Activated naive CD8-positive, alpha-beta T cell treated with anti-CD3 and anti-CD28 coated beads, Interleukin-2, amount 50 U/mL, for 24 hours (primary cell): ENCODE measurements around the gene RHEBL1.
"Not testable (repeated sequence)": the region's sequence is repeated elsewhere in the genome, so short reads cannot be mapped to it uniquely, and the experiment has no call there.

Experiments used
- ATAC-seq: fragments of 150-1000 bp; cut with Tn5 transposase; one replicate; pipeline ENCODE4 v1.10.0; 2021
- DNase-seq: peaks from one replicate; pipeline ENCODE4 v3.0.0; 2021
- H3K27ac Mint-ChIP-seq: one replicate; pipeline ENCODE4 v1.8.0; 2021; ENCODE audit warnings: mild to moderate bottlenecking, mixed read lengths
- H3K27me3 Mint-ChIP-seq: one replicate; pipeline ENCODE4 v1.8.0; 2021; ENCODE audit warnings: mixed read lengths
- H3K36me3 Mint-ChIP-seq: one replicate; pipeline ENCODE4 v1.8.0; 2021; ENCODE audit warnings: low read depth, mixed read lengths
- H3K4me1 Mint-ChIP-seq: one replicate; pipeline ENCODE4 v1.8.0; 2021; ENCODE audit warnings: mixed read lengths
- H3K4me3 Mint-ChIP-seq: one replicate; pipeline ENCODE4 v1.8.0; 2021; ENCODE audit warnings: mild to moderate bottlenecking, moderate library complexity, mixed read lengths
- H3K9me3 Mint-ChIP-seq: one replicate; pipeline ENCODE4 v1.8.0; 2021; ENCODE audit warnings: mixed read lengths

RHEBL1 gene

DNA sequence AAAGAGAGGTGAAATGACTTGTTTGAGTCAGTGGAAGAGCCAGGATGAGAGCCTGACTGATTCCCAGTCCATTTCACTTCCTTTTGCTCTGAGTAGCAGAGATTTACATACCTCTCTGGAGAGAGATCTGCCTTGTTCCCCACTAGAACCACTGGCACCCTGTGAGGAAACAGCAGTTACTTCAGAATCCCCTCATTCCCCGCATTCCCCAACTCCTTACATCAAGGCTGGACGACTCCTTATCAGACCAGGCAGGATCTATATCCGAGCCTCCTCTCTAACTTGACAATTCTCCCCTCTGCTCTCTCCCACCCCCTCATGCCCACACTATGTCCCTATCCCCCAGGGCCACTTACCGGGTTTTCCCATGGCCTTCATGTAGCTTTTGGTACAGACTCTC, 3.7 kb downstream of the RHEBL1 start:
- H3K36me3 Mint-ChIP-seq = peaks cover 7% of the 10 kb centered on the region
- no peak for ATAC-seq
- DNase-seq = no peak
- H3K27ac Mint-ChIP-seq = no peak overlapping the region
- peaks cover 28% of the 10 kb centered on the region for H3K4me1 Mint-ChIP-seq
- H3K9me3 Mint-ChIP-seq = no peaks in the 10 kb centered on the region
- H3K27me3 Mint-ChIP-seq = no peaks in the 10 kb centered on the region
- H3K4me3 Mint-ChIP-seq = no peak overlapping the region

DNA sequence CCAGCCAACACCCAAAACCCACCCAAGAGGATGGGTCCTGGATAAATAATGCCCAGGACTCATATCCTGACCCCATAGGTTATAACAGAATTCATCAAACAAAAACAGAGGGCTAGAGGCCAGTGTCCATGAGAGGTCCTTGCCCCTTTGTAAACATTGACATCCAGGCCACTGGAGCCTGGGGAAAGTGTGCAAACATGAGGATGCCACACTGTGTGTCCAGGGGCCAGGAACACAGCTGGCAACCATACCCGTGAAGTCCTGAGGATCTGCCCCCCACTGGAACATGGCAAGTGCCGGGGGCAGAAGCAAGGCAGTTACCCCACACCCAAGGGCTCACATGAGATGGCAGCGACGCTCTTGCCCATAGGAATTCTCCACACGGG, 5.0 kb downstream of the RHEBL1 start:
- Mint-ChIP-seq H3K27ac (no peak overlapping the region), H3K9me3 (no peaks in the 10 kb centered on the region), H3K4me1 (peaks cover 22% of the 10 kb centered on the region), H3K4me3 (no peak overlapping the region), H3K36me3 (peaks cover 7% of the 10 kb centered on the region), H3K27me3 (no peaks in the 10 kb centered on the region)
- DNase-seq = no peak
- no peak for ATAC-seq

DNA sequence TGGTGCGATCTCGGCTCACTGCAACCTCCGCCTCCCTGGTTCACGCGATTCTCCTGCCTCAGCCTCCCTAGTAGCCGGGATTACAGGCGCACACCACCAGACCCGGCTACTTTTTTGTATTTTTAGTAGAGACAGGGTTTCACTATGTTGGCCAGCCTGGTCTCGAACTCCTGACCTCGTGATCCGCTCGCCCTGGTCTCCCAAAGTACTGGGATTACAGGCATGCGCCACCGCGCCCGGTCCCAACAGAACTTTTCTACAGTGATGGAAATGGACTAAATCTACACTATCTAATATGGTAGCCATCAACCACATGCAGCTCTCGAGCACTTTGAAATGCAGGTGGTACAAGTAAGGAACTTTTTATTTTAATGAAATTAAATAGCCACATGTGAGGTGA, 7.9 kb downstream of the RHEBL1 start:
- not testable (repeated sequence) for ATAC-seq

DNA sequence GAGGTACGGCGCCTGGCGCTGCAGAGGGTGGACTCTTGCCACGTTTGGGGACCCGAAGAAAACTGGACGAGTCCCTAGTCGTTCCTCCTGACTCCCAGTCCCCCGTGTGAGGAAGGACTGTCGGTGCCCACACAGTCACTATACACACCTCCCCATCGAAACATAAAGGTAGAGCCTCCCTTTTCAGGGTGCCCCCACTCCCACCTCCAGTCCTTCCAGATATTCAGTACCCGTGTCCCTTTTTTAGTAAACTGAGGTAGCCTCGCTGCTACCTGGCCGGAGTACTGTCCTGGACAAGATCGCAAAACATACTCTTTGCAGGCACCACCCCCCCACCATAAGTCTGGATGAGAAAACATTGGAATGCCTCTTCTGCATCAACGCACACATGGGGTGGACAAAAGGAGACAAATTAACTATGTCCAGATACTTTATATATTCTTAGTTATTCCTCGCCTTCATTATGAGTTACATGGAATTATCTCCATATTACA, 8.6 kb downstream of the RHEBL1 start:
- peaks cover 7% of the 10 kb centered on the region for H3K36me3 Mint-ChIP-seq
- peak overlapping the region; percentile 95 for H3K4me3 Mint-ChIP-seq
- ATAC-seq (no peak), DNase-seq (no peak)
- no peaks in the 10 kb centered on the region for H3K9me3 Mint-ChIP-seq
- H3K27me3 Mint-ChIP-seq = no peaks in the 10 kb centered on the region
- H3K27ac Mint-ChIP-seq = peak overlapping the region; percentile 95
- H3K4me1 Mint-ChIP-seq = peaks cover 37% of the 10 kb centered on the region

More for the DNA sequence above, 7.9 kb downstream of the RHEBL1 start:
- not testable (repeated sequence) for H3K27ac Mint-ChIP-seq, H3K27me3 Mint-ChIP-seq, H3K36me3 Mint-ChIP-seq, H3K9me3 Mint-ChIP-seq, DNase-seq
- peak overlapping the region; percentile 95 for H3K4me3 Mint-ChIP-seq
- H3K4me1 Mint-ChIP-seq = peaks cover 29% of the 10 kb centered on the region

GRCh38 chr12:49060237-49061156, 9.3 kb downstream of the RHEBL1 start, which contains the start of gene KMT2D:
Gene KMT2D (minus strand): TSS chr12:49060794. CDS start chr12:49055324, 5,470 bp downstream.
- H3K4me3 Mint-ChIP-seq = peak within 1 kb of the TSS; percentile 97
- no peaks in the 10 kb centered on the region for H3K27me3 Mint-ChIP-seq
- H3K9me3 Mint-ChIP-seq = no peaks in the 10 kb centered on the region
- DNase-seq = peak; percentile 89
- H3K27ac Mint-ChIP-seq = peak within 1 kb of the TSS; percentile 95
- ATAC-seq = peak; percentile 78
- peaks cover 12% of the 10 kb centered on the region for H3K36me3 Mint-ChIP-seq
- peaks cover 44% of the 10 kb centered on the region for H3K4me1 Mint-ChIP-seq

DNA sequence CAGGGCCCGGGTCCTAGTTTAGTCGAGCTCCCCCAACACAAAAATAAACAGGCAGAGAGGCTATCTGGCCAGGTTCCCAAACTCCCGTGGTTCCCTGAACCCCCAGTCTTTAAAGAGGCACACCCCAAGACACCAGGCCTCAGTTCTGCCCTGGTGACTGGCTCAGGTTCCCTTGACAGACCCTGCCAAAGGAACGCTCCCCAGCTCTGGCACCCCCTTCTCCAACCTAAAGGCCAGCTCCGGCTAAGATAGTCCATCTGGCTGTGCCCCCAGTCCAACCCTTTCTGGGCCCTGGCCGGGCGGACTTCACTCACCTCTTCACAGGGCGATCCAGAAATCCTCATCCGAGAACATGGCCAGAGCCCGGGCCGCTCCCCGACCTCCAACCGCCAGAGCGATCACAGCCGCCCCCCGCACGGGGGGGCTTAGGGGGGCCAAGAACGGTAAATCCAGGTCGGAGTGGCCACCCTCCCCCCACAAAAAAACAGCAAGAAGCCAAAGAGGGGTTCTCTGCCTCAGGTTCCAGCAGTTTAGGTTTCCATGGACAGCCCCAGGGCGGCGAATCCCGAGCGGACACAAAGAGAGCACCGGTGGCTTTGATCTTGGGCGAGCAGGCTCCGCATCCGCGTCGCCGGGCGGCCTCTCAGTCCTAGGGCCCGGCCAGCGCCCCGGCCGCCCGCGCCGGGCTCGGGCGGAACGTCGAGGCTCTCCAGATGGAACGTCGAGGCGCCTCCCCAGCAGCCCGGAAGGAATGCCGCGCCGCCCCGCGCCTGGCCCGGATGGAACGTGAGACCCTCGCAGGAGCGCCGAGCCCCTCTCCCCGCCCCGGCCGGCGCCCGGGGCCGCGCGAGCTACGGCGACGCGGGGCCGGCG, 10.2 kb downstream of the RHEBL1 start:
- Mint-ChIP-seq H3K4me1 (peaks cover 53% of the 10 kb centered on the region), H3K9me3 (no peaks in the 10 kb centered on the region), H3K36me3 (peaks cover 16% of the 10 kb centered on the region), H3K27me3 (no peaks in the 10 kb centered on the region), H3K4me3 (peak overlapping the region; percentile 97), H3K27ac (peak overlapping the region; percentile 90)
- DNase-seq (peak; percentile 29), ATAC-seq (peak; percentile 5)

GRCh38 chr12:49059045-49059298, 10.8 kb downstream of the RHEBL1 start:
- Mint-ChIP-seq H3K4me3 (peak overlapping the region; percentile 97), H3K36me3 (peaks cover 19% of the 10 kb centered on the region), H3K27me3 (no peaks in the 10 kb centered on the region), H3K9me3 (no peaks in the 10 kb centered on the region), H3K27ac (peak overlapping the region; percentile 90), H3K4me1 (peaks cover 53% of the 10 kb centered on the region)
- ATAC-seq (no peak), DNase-seq (peak; percentile 12)

GRCh38 chr12:49058366-49059044, 11.3 kb downstream of the RHEBL1 start:
- H3K4me3 Mint-ChIP-seq = peak overlapping the region; percentile 97
- DNase-seq = no peak
- peaks cover 51% of the 10 kb centered on the region for H3K4me1 Mint-ChIP-seq
- no peaks in the 10 kb centered on the region for H3K27me3 Mint-ChIP-seq
- H3K36me3 Mint-ChIP-seq = peaks cover 23% of the 10 kb centered on the region
- ATAC-seq = no peak
- H3K9me3 Mint-ChIP-seq = no peaks in the 10 kb centered on the region
- peak overlapping the region; percentile 90 for H3K27ac Mint-ChIP-seq

GRCh38 chr12:49057888-49058287, 11.9 kb downstream of the RHEBL1 start:
- DNase-seq = no peak
- H3K27ac Mint-ChIP-seq = peak overlapping the region; percentile 61
- H3K4me1 Mint-ChIP-seq = peaks cover 51% of the 10 kb centered on the region
- no peak for ATAC-seq
- H3K9me3 Mint-ChIP-seq = no peaks in the 10 kb centered on the region
- no peaks in the 10 kb centered on the region for H3K27me3 Mint-ChIP-seq
- H3K36me3 Mint-ChIP-seq = peaks cover 27% of the 10 kb centered on the region
- peak overlapping the region; percentile 97 for H3K4me3 Mint-ChIP-seq

GRCh38 chr12:49055978-49056754, 13.6 kb downstream of the RHEBL1 start:
- H3K36me3 Mint-ChIP-seq = peaks cover 41% of the 10 kb centered on the region
- DNase-seq = peak; percentile 38
- peak overlapping the region; percentile 97 for H3K4me3 Mint-ChIP-seq
- peaks cover 43% of the 10 kb centered on the region for H3K4me1 Mint-ChIP-seq
- H3K27me3 Mint-ChIP-seq = no peaks in the 10 kb centered on the region
- H3K9me3 Mint-ChIP-seq = no peaks in the 10 kb centered on the region
- peak overlapping the region; percentile 73 for H3K27ac Mint-ChIP-seq
- peak; percentile 83 for ATAC-seq

DNA sequence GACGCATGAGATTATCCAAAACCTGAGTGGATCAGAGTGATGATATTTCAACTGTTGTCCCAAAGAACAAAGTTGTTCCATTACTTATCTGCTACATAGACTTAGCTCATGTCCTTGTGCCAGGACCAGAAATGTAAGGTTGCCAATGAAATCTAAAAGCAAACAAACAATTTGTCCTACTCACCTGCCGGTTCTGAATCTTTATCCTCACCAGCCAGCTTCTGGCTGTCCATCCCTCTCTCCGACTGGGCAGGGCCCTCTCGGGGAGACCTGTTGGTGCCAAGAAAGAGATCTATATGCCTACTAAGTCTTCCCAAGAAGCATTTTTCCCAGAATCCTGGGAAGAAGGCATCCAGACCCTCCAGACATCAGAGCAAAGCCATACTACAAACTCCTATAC, 14.7 kb downstream of the RHEBL1 start:
- Mint-ChIP-seq H3K36me3 (peaks cover 49% of the 10 kb centered on the region), H3K9me3 (no peaks in the 10 kb centered on the region), H3K4me1 (peaks cover 41% of the 10 kb centered on the region), H3K27ac (no peak overlapping the region), H3K27me3 (no peaks in the 10 kb centered on the region), H3K4me3 (no peak overlapping the region)
- DNase-seq (no peak), ATAC-seq (no peak)

GRCh38 chr12:49054524-49054923, 15.3 kb downstream of the RHEBL1 start:
- peak overlapping the region; percentile 28 for H3K27ac Mint-ChIP-seq

DNA sequence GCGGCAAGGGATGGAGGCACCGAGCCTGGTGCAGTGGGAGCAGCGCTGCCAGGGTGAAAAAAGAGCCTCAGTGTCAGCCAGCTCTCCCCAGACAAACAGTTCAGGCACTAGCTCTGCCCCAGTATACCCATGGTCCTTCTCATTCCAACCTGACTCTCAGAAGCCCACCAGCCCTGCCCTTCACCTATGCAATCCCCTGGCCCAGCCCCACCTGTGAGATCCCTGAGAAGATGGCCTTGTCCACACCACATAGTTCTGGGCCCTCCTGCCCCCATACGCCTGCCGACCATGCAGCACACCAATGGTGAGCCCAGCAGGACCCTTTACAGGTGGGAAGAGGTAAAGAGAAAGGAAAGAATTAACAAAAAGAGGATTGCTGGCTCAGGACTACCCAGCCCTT, 15.7 kb downstream of the RHEBL1 start:
- H3K9me3 Mint-ChIP-seq = no peaks in the 10 kb centered on the region
- peaks cover 41% of the 10 kb centered on the region for H3K4me1 Mint-ChIP-seq

More at GRCh38 chr12:49054524-49054923, 15.3 kb downstream of the RHEBL1 start:
- H3K27me3 Mint-ChIP-seq = no peaks in the 10 kb centered on the region
- ATAC-seq = no peak
- no peaks in the 10 kb centered on the region for H3K9me3 Mint-ChIP-seq
- no peak overlapping the region for H3K4me3 Mint-ChIP-seq
- no peak for DNase-seq
- H3K36me3 Mint-ChIP-seq = peaks cover 49% of the 10 kb centered on the region
- peaks cover 41% of the 10 kb centered on the region for H3K4me1 Mint-ChIP-seq

More for the DNA sequence above, 15.7 kb downstream of the RHEBL1 start:
- ATAC-seq (no peak), DNase-seq (no peak)
- no peak overlapping the region for H3K27ac Mint-ChIP-seq
- H3K36me3 Mint-ChIP-seq = peaks cover 50% of the 10 kb centered on the region
- H3K27me3 Mint-ChIP-seq = no peaks in the 10 kb centered on the region
- no peak overlapping the region for H3K4me3 Mint-ChIP-seq
